Neural cell (in vitro differentiated cells): ENCODE results near the gene BCL2. TPM values are rescaled to one million over a fixed set of nuclear protein-coding genes. Genes with fewer than 3 reads are reported as not detected.

Experiments
- H2AFZ ChIP-seq: fragments of 200-600, 300-800 bp; sonication (generic), shearing (Covaris generic); 2 replicates; pipeline ENCODE4 v1.6.0; 2014; ENCODE audit warnings: low read depth, mild to moderate bottlenecking, antibody characterized with exemption, low read length, moderate library complexity
- H3F3A ChIP-seq: fragments of 200-600 bp; shearing (Covaris generic); 2 replicates; pipeline ENCODE4 v1.6.1; 2016; ENCODE audit warnings: mild to moderate bottlenecking, moderate library complexity, mixed read lengths, antibody characterized with exemption, low read length; ENCODE audit not compliant: insufficient read depth, poor library complexity, severe bottlenecking
- H3K27ac ChIP-seq: fragments of 200-600, 300-800 bp; sonication (generic), shearing (Covaris generic); 2 replicates; pipeline ENCODE4 v1.5.1; 2014; ENCODE audit warnings: mild to moderate bottlenecking, low read length, moderate library complexity
- H3K27me3 ChIP-seq: fragments of 300-800, 200-600 bp; sonication (generic), shearing (Covaris generic); 2 replicates; pipeline ENCODE4 v1.6.0; 2014; ENCODE audit warnings: mild to moderate bottlenecking, low read depth, low read length, moderate library complexity; ENCODE audit not compliant: insufficient read depth
- H3K36me3 ChIP-seq: fragments of 300-800, 200-600 bp; sonication (generic), shearing (Covaris generic); 2 replicates; pipeline ENCODE4 v1.5.1; 2014; ENCODE audit warnings: mild to moderate bottlenecking, antibody characterized with exemption, low read length, moderate library complexity; ENCODE audit not compliant: insufficient read depth
- H3K4me2 ChIP-seq: fragments of 300-800, 200-600 bp; sonication (generic), shearing (Covaris generic); 2 replicates; pipeline ENCODE4 v1.6.0; 2014; ENCODE audit warnings: mild to moderate bottlenecking, low read length
- H3K4me3 ChIP-seq: fragments of 300-800, 200-600 bp; sonication (generic), shearing (Covaris generic); 2 replicates; pipeline ENCODE4 v1.5.1; 2014; ENCODE audit warnings: mild to moderate bottlenecking, low read length, moderate library complexity
- H3K79me2 ChIP-seq: fragments of 200-600 bp; shearing (Covaris generic); replicated peaks from 2 replicates; pipeline ENCODE4 v1.6.0; 2014; ENCODE audit warnings: mild to moderate bottlenecking, low read length, moderate library complexity; ENCODE audit not compliant: insufficient read depth
- H3K9ac ChIP-seq: fragments of 300-800, 200-600 bp; sonication (generic), shearing (Covaris generic); 2 replicates; pipeline ENCODE4 v1.6.1; 2016; ENCODE audit warnings: mild to moderate bottlenecking, low read length, mixed read lengths
- H3K9me2 ChIP-seq: fragments of 200-600 bp; shearing (Covaris generic); 2 replicates; pipeline ENCODE4 v1.6.1; 2016; ENCODE audit warnings: mild to moderate bottlenecking, low read length, mixed read lengths; ENCODE audit not compliant: insufficient read depth
- H3K9me3 ChIP-seq: fragments of 200-600, 300-800 bp; sonication (generic), shearing (Covaris generic); 2 replicates; pipeline ENCODE4 v1.6.1; 2016; ENCODE audit warnings: mild to moderate bottlenecking, mixed run types, low read length, moderate library complexity, mixed read lengths
- H4K20me1 ChIP-seq: fragments of 200-600 bp; shearing (Covaris generic); 2 replicates; pipeline ENCODE4 v1.6.1; 2016; ENCODE audit warnings: mild to moderate bottlenecking, mixed run types; ENCODE audit not compliant: insufficient read depth
- EP300 ChIP-seq: fragments of 450-650 bp; conservative IDR thresholded peaks from 2 replicates; pipeline ENCODE4 v1.6.1; 2014; ENCODE audit warnings: antibody characterized with exemption, mild to moderate bottlenecking, moderate library complexity; ENCODE audit not compliant: poor library complexity, severe bottlenecking
- EZH2 ChIP-seq: fragments of 200-600, 300-800 bp; shearing (Covaris generic), sonication (generic); IDR thresholded peaks from 2 replicates; pipeline ENCODE4 v1.6.1; 2014; ENCODE audit warnings: antibody characterized with exemption, low read length, borderline replicate concordance, mild to moderate bottlenecking; ENCODE audit not compliant: insufficient read depth, poor library complexity, severe bottlenecking
- MXI1 ChIP-seq: fragments of 450-650 bp; conservative IDR thresholded peaks from 2 replicates; pipeline ENCODE4 v1.6.1; 2014; ENCODE audit warnings: antibody characterized with exemption, mild to moderate bottlenecking; ENCODE audit not compliant: poor library complexity, severe bottlenecking
- POLR2AphosphoS5 ChIP-seq: IDR thresholded peaks from 2 replicates; pipeline ENCODE4 v1.6.1; 2012
- RAD21 ChIP-seq: fragments of 450-650 bp; conservative IDR thresholded peaks from 2 replicates; pipeline ENCODE4 v1.6.1; 2014; ENCODE audit warnings: antibody characterized with exemption, mild to moderate bottlenecking, moderate library complexity
- REST ChIP-seq: IDR thresholded peaks from 2 replicates; pipeline ENCODE4 v1.6.1; 2012; ENCODE audit warnings: borderline replicate concordance
- SMC3 ChIP-seq: fragments of 450-650 bp; conservative IDR thresholded peaks from 2 replicates; pipeline ENCODE4 v1.6.1; 2014; ENCODE audit warnings: antibody characterized with exemption, mild to moderate bottlenecking, moderate library complexity; ENCODE audit not compliant: poor library complexity
- TAF1 ChIP-seq: IDR thresholded peaks from 2 replicates; pipeline ENCODE4 v1.6.1; 2012; ENCODE audit warnings: low read depth
- polyA plus RNA-seq: library from polyadenylated mRNA; depleted of rRNA; stranded (reverse); fragments of >200 nt; gene quantifications from 2 replicates; pipeline ENCODE4 v1.2.3, GENCODE V29; 2014
- TF ChIP-seq, protein P1 (sequence below): fragments of 450-650 bp; IDR thresholded peaks from 2 replicates; pipeline ENCODE4 v1.5.1; 2014; ENCODE audit warnings: antibody characterized with exemption, mild to moderate bottlenecking, moderate library complexity; ENCODE audit not compliant: poor library complexity, severe bottlenecking

The BCL2 gene
- polyA plus RNA-seq, 1 donor from 2014 or later: 3.4 TPM

DNA sequence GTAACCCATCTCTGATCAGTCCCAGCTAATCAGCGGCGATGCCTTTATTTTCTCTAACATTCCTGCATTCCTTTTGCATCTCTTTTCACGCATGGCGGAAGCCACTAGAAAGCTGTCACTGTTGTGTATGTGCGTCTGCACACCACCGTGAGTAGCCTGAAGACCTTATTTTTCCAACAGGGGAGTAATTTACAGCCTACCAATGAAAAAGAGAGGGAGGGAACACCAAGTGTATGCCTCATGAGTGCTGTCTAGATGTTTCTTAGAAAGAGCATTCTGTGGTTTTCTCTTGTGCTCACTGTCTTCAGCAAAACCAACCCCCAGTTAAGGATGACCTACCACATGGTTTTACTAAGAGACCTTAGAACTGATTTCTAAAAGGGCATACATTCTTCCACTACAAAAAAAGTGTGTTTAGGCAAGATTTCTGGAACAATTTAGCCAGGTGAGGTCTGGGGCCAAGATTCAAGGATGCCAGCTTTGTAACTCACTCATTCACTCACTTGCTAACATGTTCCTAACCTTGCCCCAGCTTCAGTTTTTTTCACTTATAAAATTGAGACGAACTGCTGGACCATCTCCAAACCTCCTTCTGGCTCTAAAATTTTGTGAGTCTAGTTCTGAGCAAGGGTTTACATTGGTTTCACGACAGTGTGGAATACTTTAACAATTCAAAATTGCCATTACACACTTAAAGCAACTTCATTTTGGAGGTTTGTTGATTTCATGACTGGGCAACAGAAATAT, 51.4 kb downstream of the BCL2 start:
- no peak overlapping the region for H3K27ac ChIP-seq
- no peaks in the 10 kb centered on the region for H3K79me2 ChIP-seq
- no peak overlapping the region for H3K4me3 ChIP-seq
- H3K9me2 ChIP-seq: no peaks in the 10 kb centered on the region
- H3K9ac ChIP-seq: no peak overlapping the region
- no peak overlapping the region for H3K4me2 ChIP-seq
- TF ChIP-seq POLR2AphosphoS5 (no peak), EP300 (no peak), REST (no peak), EZH2 (no peak), RAD21 (no peak), MXI1 (no peak), TAF1 (no peak), SMC3 (no peak)
- TF ChIP-seq, protein P1, sequence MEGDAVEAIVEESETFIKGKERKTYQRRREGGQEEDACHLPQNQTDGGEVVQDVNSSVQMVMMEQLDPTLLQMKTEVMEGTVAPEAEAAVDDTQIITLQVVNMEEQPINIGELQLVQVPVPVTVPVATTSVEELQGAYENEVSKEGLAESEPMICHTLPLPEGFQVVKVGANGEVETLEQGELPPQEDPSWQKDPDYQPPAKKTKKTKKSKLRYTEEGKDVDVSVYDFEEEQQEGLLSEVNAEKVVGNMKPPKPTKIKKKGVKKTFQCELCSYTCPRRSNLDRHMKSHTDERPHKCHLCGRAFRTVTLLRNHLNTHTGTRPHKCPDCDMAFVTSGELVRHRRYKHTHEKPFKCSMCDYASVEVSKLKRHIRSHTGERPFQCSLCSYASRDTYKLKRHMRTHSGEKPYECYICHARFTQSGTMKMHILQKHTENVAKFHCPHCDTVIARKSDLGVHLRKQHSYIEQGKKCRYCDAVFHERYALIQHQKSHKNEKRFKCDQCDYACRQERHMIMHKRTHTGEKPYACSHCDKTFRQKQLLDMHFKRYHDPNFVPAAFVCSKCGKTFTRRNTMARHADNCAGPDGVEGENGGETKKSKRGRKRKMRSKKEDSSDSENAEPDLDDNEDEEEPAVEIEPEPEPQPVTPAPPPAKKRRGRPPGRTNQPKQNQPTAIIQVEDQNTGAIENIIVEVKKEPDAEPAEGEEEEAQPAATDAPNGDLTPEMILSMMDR: no peak
- no peaks in the 10 kb centered on the region for H4K20me1 ChIP-seq
- H3K27me3 ChIP-seq: no peaks in the 10 kb centered on the region
- no peaks in the 10 kb centered on the region for H3K36me3 ChIP-seq
- H3F3A ChIP-seq: no peaks in the 10 kb centered on the region
- H3K9me3 ChIP-seq: no peaks in the 10 kb centered on the region
- H2AFZ ChIP-seq: no peak overlapping the region

GRCh38 chr18:63266888-63267790, 52.4 kb downstream of the BCL2 start:
- Histone ChIP-seq H3K9ac (no peak overlapping the region), H3K79me2 (no peaks in the 10 kb centered on the region), H3K27ac (no peak overlapping the region), H2AFZ (no peak overlapping the region), H3K27me3 (no peaks in the 10 kb centered on the region), H3F3A (no peaks in the 10 kb centered on the region), H4K20me1 (no peaks in the 10 kb centered on the region), H3K9me3 (no peaks in the 10 kb centered on the region), H3K4me2 (no peak overlapping the region), H3K9me2 (no peaks in the 10 kb centered on the region), H3K36me3 (no peaks in the 10 kb centered on the region), H3K4me3 (no peak overlapping the region)
- TF ChIP-seq RAD21 (no peak), EZH2 (no peak), SMC3 (no peak), POLR2AphosphoS5 (no peak), MXI1 (no peak), TAF1 (no peak), EP300 (no peak), REST (no peak)
- TF ChIP-seq, protein P1: no peak
